Astrocyte (in vitro differentiated cells and primary cell): ENCODE data around the gene BCKDHB.
"Not testable (repeated sequence)": the region's sequence is repeated elsewhere in the genome, so short reads cannot be mapped to it uniquely, and the experiment has no call there.

ENCODE experiments used
- CTCF ChIP-seq: IDR thresholded peaks from 2 replicates; pipeline ENCODE4 v1.5.1; 2011; ENCODE audit warnings: low read depth, mild to moderate bottlenecking, inconsistent platforms, low read length, moderate library complexity; ENCODE audit not compliant: insufficient read depth
- EZH2 ChIP-seq: IDR thresholded peaks from 2 replicates; pipeline ENCODE4 v1.6.1; 2012; ENCODE audit warnings: mild to moderate bottlenecking, low read length, inconsistent platforms; ENCODE audit not compliant: insufficient read depth

- not testable (repeated sequence) for TF ChIP-seq CTCF, EZH2
These were observed 36.0 kb upstream of the BCKDHB start for GRCh38 chr6:80070431-80070830.
